ENCODE data around the gene ANKRD16. TPM values are rescaled to one million over a fixed set of nuclear protein-coding genes. Genes with fewer than 3 reads are reported as not detected.

Gene ANKRD16
- total and polyA plus RNA-seq, 2 of the 8 experiments (the other 6 are each of a cell fraction or from before 2014, with no cell fraction given) = 8.2 to 12.7 TPM

GRCh38 chr10:5892007-5892406, 2.3 kb upstream of the ANKRD16 start:
- Histone ChIP-seq H4K5ac (ENCODE audit: insufficient read length, low read depth, low read length) (no peak overlapping the region), H3K36me3 (ENCODE audit: control insufficient read depth in 2 of 4, insufficient read depth in 4 of 4, low read length in 3 of 4) (peaks cover 0 to 35% (median 12%) of the 10 kb centered on the region in 4 experiments; a peak in 5 of 8 replicates), H3K23me2 (ENCODE audit: low read depth, low read length) (peaks cover 13% of the 10 kb centered on the region), H2BK20ac (ENCODE audit: low read length) (no peak overlapping the region), H3K23ac (ENCODE audit: insufficient read length) (no peak overlapping the region), H4K20me1 (replicated peaks in 1 of 2; ENCODE audit: control insufficient read depth in 1 of 2, insufficient read depth in 2 of 2, low read length in 2 of 2) (peaks cover 23 to 25% of the 10 kb centered on the region in 2 experiments), H3K4me1 (replicated peaks in 1 of 4; ENCODE audit: control insufficient read depth in 3 of 4, insufficient read depth in 4 of 4, low read length in 3 of 4) (peaks cover 5 to 14% (median 7%) of the 10 kb centered on the region in 4 experiments; a peak in 6 of 7 replicates), H4K91ac (replicated peaks; ENCODE audit: insufficient read length, low read length) (no peak overlapping the region), H3K56ac (replicated peaks; ENCODE audit: insufficient read length, low read depth, low read length) (no peak overlapping the region), H3K27ac (ENCODE audit: low read depth, low read length) (no peak overlapping the region), H2BK12ac (ENCODE audit: low read depth, low read length) (no peak overlapping the region), H2BK5ac (ENCODE audit: low read depth, low read length) (no peak overlapping the region), H2AFZ (ENCODE audit: low read length) (no peak overlapping the region), H3K9me3 (ENCODE audit: insufficient read depth in 2 of 2, low read depth in 1 of 2, low read length in 1 of 2) (no peaks in the 10 kb centered on the region), H3K4me3 (ENCODE audit: extremely low read depth in 1 of 4, insufficient read depth in 2 of 4, low read depth in 3 of 4, low read length in 4 of 4) (no peak overlapping the region), H3K79me2 (ENCODE audit: control insufficient read depth in 1 of 2, insufficient read depth in 2 of 2, low read length in 2 of 2) (peaks cover 8 to 63% of the 10 kb centered on the region in 2 experiments), H3K27me3 (replicated peaks in 1 of 4; ENCODE audit: control insufficient read depth in 3 of 4, extremely low read depth in 1 of 4, insufficient read depth in 3 of 4, low read length in 3 of 4) (no peaks in the 10 kb centered on the region; a peak in 1 of 7 replicates), H3K4ac (replicated peaks; ENCODE audit: insufficient read length, low read depth, low read length) (no peak overlapping the region), H3K79me1 (ENCODE audit: low read depth, low read length) (peaks cover 21% of the 10 kb centered on the region), H3K4me2 (ENCODE audit: insufficient read depth in 1 of 2, low read depth in 2 of 2, low read length in 2 of 2) (no peak overlapping the region; a peak in 1 of 4 replicates), H2AK5ac (ENCODE audit: low read depth, low read length) (no peak overlapping the region), H3K9ac (replicated peaks in 1 of 4; ENCODE audit: extremely low read depth in 1 of 4, low read depth in 3 of 4, low read length in 3 of 4) (no peak overlapping the region), H2BK120ac (replicated peaks; ENCODE audit: low read depth, low read length) (no peak overlapping the region), H2BK15ac (ENCODE audit: low read length) (no peak overlapping the region), H3K14ac (ENCODE audit: insufficient read length) (no peak overlapping the region), H3K18ac (ENCODE audit: extremely low read depth, low read length) (no peak overlapping the region), H4K8ac (ENCODE audit: extremely low read depth, insufficient read depth, low read length) (no peak overlapping the region)
- ChIA-PET POLR2A (ENCODE audit: partially characterized antibody) (interaction anchor here (0.7 to 4.4 kb wide), 3 partner anchors 48 to 81 kb away, joined by 3 to 17 read pairs (median 4); partner anchors contain the start of gene GDI2), CTCF (ENCODE audit: partially characterized antibody) (interaction anchor here (0.6 to 1.6 kb wide), 3 partner anchors 29 to 373 kb away, joined by 3 to 6 read pairs (median 3); no protein-coding TSS in a partner anchor)
- DNase-seq (ENCODE audit: low read depth in 1 of 2, low spot score in 2 of 2) (no peak), FAIRE-seq (no peak)
- TF ChIP-seq TBP (IDR thresholded peaks at IDR 0.05; ENCODE audit: low read depth, low read length) (no peak), TEAD4 (IDR thresholded peaks at IDR 0.05; ENCODE audit: low read depth, low read length) (no peak)
- 90% methylated on average over 8 of the region's 8 CpGs; no CpG with 5 or more reads in 1 of the 2 experiments for WGBS, 2 experiments (ENCODE audit: extremely low coverage in 1 of 2, insufficient coverage in 1 of 2, insufficient read length in 1 of 2, insufficient replicate concordance in 2 of 2, low coverage in 1 of 2, low lambda C conversion rate in 2 of 2, missing lambda C conversion rate in 1 of 2)
